Measurements from ENCODE around the gene MCM3.

- TF ChIP-seq CTCF (conservative IDR thresholded peaks at IDR 0.05; ENCODE audit: low read depth, low read length) (no peak), POLR2A (IDR thresholded peaks at IDR 0.05; ENCODE audit: low read depth, low read length) (no peak), BHLHE40 (IDR thresholded peaks at IDR 0.05; ENCODE audit: low read depth, low read length) (no peak), RAD21 (IDR thresholded peaks at IDR 0.05; ENCODE audit: low read length) (no peak), RFX5 (IDR thresholded peaks at IDR 0.05; ENCODE audit: low read depth, low read length) (no peak), SMC3 (IDR thresholded peaks at IDR 0.05; ENCODE audit: low read depth, low read length) (no peak), USF2 (IDR thresholded peaks at IDR 0.05; ENCODE audit: low read depth, low read length) (no peak), MAZ (IDR thresholded peaks at IDR 0.05; ENCODE audit: borderline replicate concordance, low read depth, low read length) (no peak)
Measured at GRCh38 chr6:52317211-52317610, 32.7 kb upstream of the MCM3 start.

Data from IMR-90 (cell line).